K562 (cell line): ENCODE measurements around the gene PTGR3. TPM values are rescaled to one million over a fixed set of nuclear protein-coding genes. Genes with fewer than 3 reads are reported as not detected.

Experiments
- ATAC-seq: fragments of 200-7000 bp; cut with Tn5 transposase; 3 replicates; pipeline ENCODE4 v1.9.1; 2020; ENCODE audit warnings: moderate library complexity
- BruUV-seq: library from RNA; stranded (reverse); fragments of 400-500 nt; replicated peaks from 2 replicates; lab custom pipeline; 2021; lab: Mats Ljungman, UMichigan
- CTCF ChIA-PET: fragments of 300-600 bp; formaldehyde crosslinking; extraction: SDS; loops from one replicate; lab custom pipeline; 2021; ENCODE audit warnings: low intra/inter-chr PET ratio; lab: Yijun Ruan, JAX
- POLR2A ChIA-PET: fragments of 300-600, 350-650 bp; sonication (Branson Sonifier 250); formaldehyde crosslinking; extraction: SDS; loops from one replicate; lab custom pipeline; 2021; ENCODE audit warnings: antibody characterized with exemption, inconsistent platforms; lab: Yijun Ruan, JAX
- DNase-seq, 4 experiments: peaks; one replicate each; pipeline versions ENCODE4 v3.0.0 to v3.0.0-alpha.2; 2011 to 2018; ENCODE audit warnings: low spot score in 3 of 4, mixed read lengths in 3 of 4; ENCODE audit errors: extremely low read depth in 1 of 4
- FAIRE-seq: peaks from 2 replicates; lab custom pipeline; 2011; peaks lifted over from hg19 to GRCh38; lab: Jason Lieb, UNC
- H2AFZ ChIP-seq: 2 replicates; pipeline ENCODE4 v1.6.0; 2011; ENCODE audit warnings: low read depth, low read length, control low read depth, inconsistent platforms
- H3K27ac ChIP-seq: fragments of 200-600 bp; 3 replicates; pipeline ENCODE4 v1.8.0; 2011; ENCODE audit warnings: low read depth, mild to moderate bottlenecking, control low read depth, inconsistent platforms, low read length, moderate library complexity, mixed read lengths; ENCODE audit errors: extremely low read depth
- H3K27me3 ChIP-seq, 2 experiments: fragments of 300-600 bp in 1 of 2; 2 replicates in 1 of 2; 3 replicates in 1 of 2; pipeline versions ENCODE4 v1.6.0 to v1.8.0; 2011; ENCODE audit warnings: inconsistent platforms in 2 of 2, low read length in 2 of 2, mild to moderate bottlenecking in 1 of 2, mixed read lengths in 1 of 2, moderate library complexity in 1 of 2; ENCODE audit not compliant: control insufficient read depth in 2 of 2, insufficient read depth in 2 of 2
- H3K36me3 ChIP-seq: fragments of 300-600 bp; 3 replicates; pipeline ENCODE4 v1.8.0; 2011; ENCODE audit warnings: mild to moderate bottlenecking, low read length, inconsistent platforms; ENCODE audit not compliant: control insufficient read depth, insufficient read depth
- H3K4me1 ChIP-seq, 2 experiments: fragments of 200-600 bp in 1 of 2; replicated peaks in 1 of 2; 2 replicates in 1 of 2; 3 replicates in 1 of 2; pipeline versions ENCODE4 v1.5.1 to v1.8.0; 2011; ENCODE audit warnings: inconsistent platforms in 2 of 2, low read length in 2 of 2, mild to moderate bottlenecking in 1 of 2, mixed read lengths in 1 of 2, moderate library complexity in 1 of 2; ENCODE audit not compliant: control insufficient read depth in 2 of 2, insufficient read depth in 2 of 2
- H3K4me2 ChIP-seq: 2 replicates; pipeline ENCODE4 v1.6.1; 2011; ENCODE audit warnings: low read length, control low read depth, inconsistent platforms, mixed read lengths; ENCODE audit not compliant: insufficient read depth
- H3K4me3 ChIP-seq: fragments of 200-600 bp; sonication (generic), shearing (Covaris generic); 2 replicates; pipeline ENCODE4 v1.5.1; 2016; ENCODE audit warnings: control low read depth, inconsistent platforms
- H3K79me2 ChIP-seq: fragments of 200-600 bp; 3 replicates; pipeline ENCODE4 v1.8.0; 2011; ENCODE audit warnings: low read length, inconsistent platforms; ENCODE audit not compliant: control insufficient read depth, insufficient read depth
- H3K9ac ChIP-seq, 2 experiments: 2 replicates each; pipeline versions ENCODE4 v1.6.0 to v1.6.1; 2011; ENCODE audit warnings: low read depth in 2 of 2, low read length in 2 of 2, control low read depth in 1 of 2, inconsistent platforms in 1 of 2, mild to moderate bottlenecking in 1 of 2, mixed read lengths in 1 of 2; ENCODE audit not compliant: insufficient read depth in 1 of 2
- H3K9me1 ChIP-seq: one replicate; pipeline ENCODE4 v1.6.0; 2011; ENCODE audit warnings: inconsistent platforms, mild to moderate bottlenecking, low read length, moderate library complexity; ENCODE audit not compliant: control insufficient read depth, insufficient read depth
- H3K9me3 ChIP-seq: replicated peaks from 2 replicates; pipeline ENCODE4 v1.5.1; 2011; ENCODE audit warnings: low read depth, low read length, inconsistent platforms; ENCODE audit not compliant: control insufficient read depth, insufficient read depth
- H4K20me1 ChIP-seq: replicated peaks from 2 replicates; pipeline ENCODE4 v1.6.1; 2011; ENCODE audit warnings: low read length, inconsistent platforms, mixed read lengths; ENCODE audit not compliant: control insufficient read depth, insufficient read depth
- ATF6 ChIP-seq: sonication (generic); formaldehyde crosslinking; IDR thresholded peaks from 2 replicates; pipeline ENCODE4 v1.4.0; 2020; ENCODE audit warnings: mild to moderate bottlenecking, missing genetic modification reagents
- DPF2 ChIP-seq: fragments of 450-650 bp; IDR thresholded peaks from 2 replicates; pipeline ENCODE4 v1.6.1; 2016
- E4F1 ChIP-seq: fragments of 250-450 bp; sonication (Bioruptor Pico); IDR thresholded peaks from 2 replicates; pipeline ENCODE4 v1.5.0; 2021; ENCODE audit warnings: mild to moderate bottlenecking, borderline replicate concordance
- GATA2 ChIP-seq: sonication (generic); formaldehyde crosslinking; IDR thresholded peaks from 2 replicates; pipeline ENCODE4 v1.4.0; 2020; ENCODE audit warnings: mild to moderate bottlenecking, missing genetic modification reagents
- GATAD2B ChIP-seq: fragments of 450-650 bp; IDR thresholded peaks from 2 replicates; pipeline ENCODE4 v1.6.1; 2017; ENCODE audit warnings: mild to moderate bottlenecking, borderline replicate concordance
- HIVEP1 ChIP-seq: fragments of 250-450 bp; sonication (Bioruptor Pico); IDR thresholded peaks from 2 replicates; pipeline ENCODE4 v1.4.0; 2020; ENCODE audit warnings: mild to moderate bottlenecking
- IRF9 ChIP-seq: fragments of 450-650 bp; IDR thresholded peaks from 2 replicates; pipeline ENCODE4 v1.6.1; 2016; ENCODE audit warnings: missing biosample characterization, missing genetic modification characterization
- MYBL2 ChIP-seq, 2 experiments: fragments of 450-650 bp in 1 of 2; sonication (generic) in 1 of 2; formaldehyde crosslinking in 1 of 2; IDR thresholded peaks; 2 replicates each; pipeline versions ENCODE4 v1.6.1 to v1.8.1; 2017 to 2022; ENCODE audit warnings: borderline replicate concordance in 1 of 2, inconsistent platforms in 1 of 2, low read depth in 1 of 2, mild to moderate bottlenecking in 1 of 2, missing genetic modification reagents in 1 of 2, moderate library complexity in 1 of 2
- RHOXF2B ChIP-seq: fragments of 250-450 bp; sonication (Bioruptor Pico); conservative IDR thresholded peaks from 2 replicates; pipeline ENCODE4 v1.5.1; 2021
- SMAD2 ChIP-seq: fragments of 150-350 bp; IDR thresholded peaks from 2 replicates; pipeline ENCODE4 v1.6.1; 2014; ENCODE audit warnings: low read depth, mild to moderate bottlenecking, low read length
- TBL1XR1 ChIP-seq, 2 experiments: IDR thresholded peaks; 2 replicates each; pipeline ENCODE4 v1.6.1; 2012; ENCODE audit warnings: improper control_type of control experiment in 2 of 2, low read length in 2 of 2, mild to moderate bottlenecking in 1 of 2
- USF1 ChIP-seq: sonication (generic); formaldehyde crosslinking; IDR thresholded peaks from 2 replicates; pipeline ENCODE4 v1.9.0; 2022; ENCODE audit warnings: mild to moderate bottlenecking, missing genetic modification reagents
- ZNF124 ChIP-seq: sonication (generic); formaldehyde crosslinking; IDR thresholded peaks from 2 replicates; pipeline ENCODE4 v1.8.1; 2022; ENCODE audit warnings: missing genetic modification reagents
- ZNF57 ChIP-seq: fragments of 450-650 bp; formaldehyde crosslinking; IDR thresholded peaks from 2 replicates; pipeline ENCODE4 v1.4.0; 2020; ENCODE audit warnings: mild to moderate bottlenecking, moderate library complexity
- ZNF644 ChIP-seq: fragments of 200-800 bp; sonication (Bioruptor generic); IDR thresholded peaks from 2 replicates; pipeline ENCODE4 v1.6.1; 2016; ENCODE audit warnings: low read depth, missing genetic modification characterization, missing compliant biosample characterization
- WGBS: fragments of 100-300 bp; shearing (Covaris generic); methylation state at CpG from one replicate; pipeline ENCODE4 v1.1.6; 2016; ENCODE audit warnings: low coverage, mixed read lengths; ENCODE audit not compliant: insufficient coverage; ENCODE audit errors: missing lambda C conversion rate; 5-methylcytosine and 5-hydroxymethylcytosine counted together
- in situ Hi-C: fragments of 300-500 bp; cut with MboI; formaldehyde crosslinking; loops from 4 replicates; pipeline ENCODE4 v1.15.0; 2018; ENCODE audit warnings: inconsistent platforms, mixed read lengths
- intact Hi-C: fragments of 100-400 bp; cut with micrococcal nuclease; formaldehyde crosslinking; loops from 2 replicates; pipeline ENCODE4 v1.14.2; 2022
- polyA plus RNA-seq, 8 experiments: library from polyadenylated mRNA; depleted of rRNA in 4 of 8; stranded (reverse) in 5 of 8; unstranded in 3 of 8; fragments of >200 nt; fragmentation: Nextera tagmentation in 2 of 8; fragmentation: Illumina TruSeq in 1 of 8; extraction: Ambion mirVana in 2 of 8; extraction: Trizol in 1 of 8; gene quantifications; 2 replicates each; pipeline versions ENCODE4 v1.2.1 to v1.2.3, GENCODE V29; 2011 to 2014; ENCODE audit warnings: inconsistent platforms in 1 of 8, missing spikeins in 1 of 8
- total RNA-seq, 7 experiments: library from RNA; depleted of rRNA in 6 of 7; stranded (reverse); fragments of >200 nt in 6 of 7; fragmentation: Illumina TruSeq in 2 of 7; extraction: Trizol in 2 of 7; gene quantifications; 2 replicates each; pipeline versions ENCODE4 v1.2.1 to v1.2.3, GENCODE V29; 2011 to 2021; ENCODE audit warnings: low replicate concordance in 1 of 7

PTGR3 gene
- total and polyA plus RNA-seq, 9 of the 15 experiments (the other 6 are each of a cell fraction or from before 2014, with no cell fraction given) = 4.1 to 32.3 (median 15.3) TPM

GRCh38 chr18:75253043-75253442 is 44.1 kb upstream of the PTGR3 start:
- no peak for ATAC-seq
- Histone ChIP-seq H3K9me3 (no peaks in the 10 kb centered on the region), H3K27ac (no peak overlapping the region), H3K4me2 (no peak overlapping the region), H3K4me3 (no peak overlapping the region), H4K20me1 (no peaks in the 10 kb centered on the region; the same call in 1 of the 2 replicates), H3K27me3 (no peaks in the 10 kb centered on the region; a peak in 1 of 5 replicates), H2AFZ (no peak overlapping the region), H3K36me3 (no peaks in the 10 kb centered on the region), H3K9ac (no peak overlapping the region), H3K79me2 (no peaks in the 10 kb centered on the region; the same call in 2 of the 3 replicates), H3K9me1 (no peaks in the 10 kb centered on the region), H3K4me1 (peaks cover 0 to 11% of the 10 kb centered on the region in 2 experiments; a peak in 2 of 5 replicates)
- no peak for FAIRE-seq
- TF ChIP-seq GATAD2B = no peak
- no peak for TF ChIP-seq ATF6
- TF ChIP-seq IRF9 (tag) = no peak
- TF ChIP-seq RHOXF2B (CRISPR knock-in tag) = no peak
- no peak for TF ChIP-seq ZNF124
- no peak for TF ChIP-seq SMAD2
- no peak for TF ChIP-seq USF1 (CRISPR knock-in tag)
- no peak for TF ChIP-seq MYBL2 (IDR thresholded peaks at IDR 0.05; ENCODE audit: low read depth)
- TF ChIP-seq MYBL2 (CRISPR knock-in tag; IDR thresholded peaks at IDR 0.05; ENCODE audit: borderline replicate concordance) = no peak
- TF ChIP-seq HIVEP1 (CRISPR knock-in tag) = no peak
- TF ChIP-seq TBL1XR1 (IDR thresholded peaks at IDR 0.05; ENCODE audit: low read length in 2 of 2) = no peak
- TF ChIP-seq E4F1 (CRISPR knock-in tag) = no peak
- no peak for TF ChIP-seq ZNF644
- TF ChIP-seq GATA2 (CRISPR knock-in tag) = no peak
- no peak for TF ChIP-seq ZNF57 (CRISPR knock-in tag)
- no peak for TF ChIP-seq DPF2
- POLR2A ChIA-PET = no interaction called here
- intact Hi-C loops = no loop called here
- 45% methylated on average over 1 of the region's 1 CpG for WGBS
- in situ Hi-C loops = no loop called here
- CTCF ChIA-PET = no interaction called here
- BruUV-seq = no TSS peak
- no peak for DNase-seq
